CD4-positive, alpha-beta T cell treated with Interleukin-6 at 100 ng/mL for 8 hours (primary cell): ENCODE data around the gene KRT1.
A peak's percentile ranks its signal among the peaks of the same experiment; 100 is the strongest.
"Not testable (repeated sequence)": the region's sequence is repeated elsewhere in the genome, so short reads cannot be mapped to it uniquely, and the experiment has no call there.

Experiments
- DNase-seq: peaks from one replicate; pipeline ENCODE4 v3.0.0-alpha.2; 2020; ENCODE audit warnings: mixed read lengths, low spot score

KRT1 gene

GRCh38 chr12:52680363-52680762 lies at the start of gene KRT1:
Gene KRT1 (minus strand): TSS chr12:52680407. CDS start chr12:52680348, 59 bp downstream.
- DNase-seq: no peak

DNA sequence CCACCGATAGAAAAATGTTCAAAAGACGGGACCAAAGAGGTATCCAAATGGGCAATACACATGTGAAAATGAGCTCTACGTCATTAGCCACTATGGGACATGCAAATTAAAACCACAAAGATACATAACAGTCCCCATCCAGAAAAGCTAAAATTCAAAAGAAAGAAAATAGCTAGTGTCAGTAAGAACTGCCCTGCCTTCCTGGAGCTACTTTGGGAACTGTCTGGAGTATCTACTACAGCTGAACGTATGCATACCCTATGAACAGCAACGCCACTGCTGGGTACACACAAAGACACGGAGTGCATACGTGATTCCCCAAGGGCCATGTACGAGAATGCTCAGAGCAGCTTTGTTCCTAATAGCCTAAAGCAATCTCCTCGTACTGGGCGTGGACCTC lies 48.9 kb upstream of the KRT1 start:
- no peak for DNase-seq

GRCh38 chr12:52728374-52728773 lies 48.2 kb upstream of the KRT1 start:
- no peak for DNase-seq

GRCh38 chr12:52727037-52727436 lies 46.8 kb upstream of the KRT1 start:
- no peak for DNase-seq

GRCh38 chr12:52726451-52726850 lies 46.2 kb upstream of the KRT1 start:
- DNase-seq: no peak

DNA sequence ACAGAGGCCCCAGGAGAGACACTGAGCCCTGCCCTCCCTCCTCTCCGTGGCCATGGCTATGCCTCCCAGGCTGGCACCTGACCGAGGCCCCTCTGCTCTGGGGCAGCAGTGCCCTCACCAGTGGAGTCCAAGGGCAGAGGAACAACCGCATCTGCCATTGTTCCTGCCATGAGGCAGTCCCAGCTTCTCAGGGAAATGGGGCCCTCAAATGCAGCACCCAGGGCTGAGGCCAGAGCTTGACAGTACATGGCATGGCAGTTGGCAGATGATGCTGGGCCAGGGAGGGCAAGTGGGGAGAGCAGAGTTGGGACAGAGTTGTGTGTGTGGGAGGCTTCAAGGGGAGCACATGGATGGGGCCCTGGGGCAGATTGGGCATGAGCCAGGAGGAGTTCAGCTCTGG lies 44.2 kb upstream of the KRT1 start:
- no peak for DNase-seq

DNA sequence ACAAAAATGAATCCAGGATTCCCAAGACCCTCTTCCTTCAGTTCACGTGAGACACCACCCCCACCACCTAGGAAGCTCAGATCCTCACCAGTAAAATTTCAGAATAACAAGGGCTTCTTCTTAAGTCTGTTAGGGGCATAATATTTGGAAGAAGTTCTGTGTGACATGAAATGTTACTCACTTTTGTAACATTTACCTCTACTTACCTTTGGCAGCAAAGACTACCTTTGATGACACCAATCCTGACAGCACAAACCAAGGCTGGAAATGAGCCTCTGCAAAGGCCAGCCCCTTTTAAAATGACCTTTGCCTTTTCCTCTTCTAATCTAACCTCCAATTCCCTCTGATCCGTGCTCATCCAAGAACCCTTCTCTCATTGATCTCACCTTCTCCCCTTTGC lies 42.5 kb upstream of the KRT1 start:
- no peak for DNase-seq

GRCh38 chr12:52721838-52722470 lies 41.7 kb upstream of the KRT1 start:
- no peak for DNase-seq

GRCh38 chr12:52720365-52720886 lies 40.2 kb upstream of the KRT1 start:
- DNase-seq: no peak

- DNase-seq: no peak
Measured at GRCh38 chr12:52716061-52716460, 35.9 kb upstream of the KRT1 start.

DNA sequence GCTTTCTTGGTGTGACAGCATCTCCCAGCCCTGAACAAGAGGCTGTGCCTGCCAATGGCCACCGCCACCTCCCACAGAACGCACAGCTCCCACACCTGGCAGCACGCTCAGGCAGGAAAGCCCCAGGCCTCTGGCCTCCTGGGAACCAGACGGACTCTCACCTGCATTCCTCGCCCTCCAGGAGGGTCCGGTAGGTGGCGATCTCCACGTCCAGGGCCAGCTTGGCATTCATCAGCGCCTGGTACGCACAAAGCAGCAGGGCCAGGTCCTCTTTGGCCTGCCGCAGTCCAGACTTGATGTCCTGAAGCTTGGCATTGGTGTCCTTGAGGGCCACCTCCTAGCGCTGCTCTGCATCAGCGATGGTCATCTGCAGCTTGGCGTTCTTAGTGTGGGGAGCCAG lies 35.2 kb upstream of the KRT1 start:
- DNase-seq: no peak

DNA sequence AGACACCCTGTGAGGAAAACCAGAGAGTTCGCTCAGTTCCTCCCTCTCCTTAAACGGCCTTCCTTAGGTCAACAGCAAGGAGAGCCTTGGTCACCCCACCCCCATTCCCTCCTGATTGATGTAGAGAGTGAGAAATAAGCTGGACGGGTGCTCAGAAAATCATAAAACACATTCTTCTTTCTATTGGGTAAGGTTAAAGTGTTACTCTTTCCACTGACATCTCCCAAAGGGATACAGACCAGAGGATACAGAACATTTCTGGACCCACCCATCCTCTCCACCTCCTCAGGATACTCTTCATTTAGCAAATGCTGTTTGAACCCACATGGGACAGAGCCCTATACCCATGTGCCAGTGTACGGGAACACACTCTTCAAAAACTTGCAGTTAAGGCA lies 34.7 kb upstream of the KRT1 start:
- no peak for DNase-seq

DNA sequence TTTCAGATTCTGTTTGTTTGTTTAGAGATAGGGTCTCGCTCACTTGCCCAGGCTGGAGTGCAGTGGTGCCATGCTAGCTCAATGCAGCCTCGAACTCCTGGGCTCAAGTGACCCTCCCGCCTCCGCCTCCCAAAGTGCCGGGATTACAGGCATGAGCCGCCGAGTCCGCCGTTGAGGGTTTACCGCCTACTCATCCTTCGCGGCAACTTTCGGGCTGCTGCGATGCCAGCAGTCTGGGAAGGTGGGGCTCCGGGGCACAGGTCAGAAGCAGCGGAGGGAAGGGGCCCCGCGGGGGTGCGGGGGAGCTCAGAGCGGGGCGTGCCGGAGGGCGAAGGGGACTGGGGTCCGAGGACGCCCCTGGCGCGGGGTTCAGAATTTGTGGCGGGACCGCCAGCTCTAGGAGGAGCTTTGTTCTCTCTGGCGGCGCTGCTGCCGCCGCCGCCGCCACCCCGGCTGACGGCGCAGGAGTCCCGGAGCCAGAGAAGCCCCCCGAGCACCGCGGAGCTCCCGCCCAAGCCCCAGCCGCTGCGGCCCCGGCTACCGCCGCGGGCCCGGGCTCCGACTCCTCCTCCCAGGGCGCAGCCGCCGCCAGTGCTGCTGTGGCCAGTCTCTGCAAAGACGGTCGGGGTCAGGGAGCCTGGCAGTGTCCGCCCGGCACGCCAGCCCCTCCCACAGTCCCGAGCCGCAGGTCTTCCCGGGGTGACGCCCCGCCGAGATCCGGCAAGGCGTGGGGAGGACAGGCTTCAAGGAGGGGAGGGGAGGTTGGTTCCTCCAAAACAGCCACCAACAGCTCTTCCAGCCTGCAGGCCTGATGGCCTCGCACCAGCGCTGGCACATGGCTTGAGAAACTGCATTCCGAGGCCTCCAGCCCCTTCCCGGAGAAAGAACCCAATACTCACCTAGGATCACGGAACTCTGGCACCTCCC lies 34.0 kb upstream of the KRT1 start:
- DNase-seq: no peak

DNA sequence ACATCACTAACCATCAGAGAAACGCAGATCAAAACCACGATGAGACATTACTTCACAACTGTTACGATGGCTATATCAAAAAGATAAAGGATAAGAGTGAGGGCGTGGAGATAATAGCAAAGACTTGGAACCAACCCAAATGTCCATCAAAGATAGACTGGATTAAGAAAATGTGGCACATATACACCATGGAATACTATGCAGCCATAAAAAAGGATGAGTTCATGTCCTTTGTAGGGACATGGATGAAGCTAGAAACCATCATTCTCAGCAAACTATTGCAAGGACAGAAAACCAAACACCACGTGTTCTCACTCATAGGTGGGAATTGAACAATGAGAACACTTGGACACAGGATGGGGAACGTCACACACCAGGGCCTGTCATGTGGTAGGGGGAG lies 31.9 kb upstream of the KRT1 start:
- DNase-seq: not testable (repeated sequence)

- DNase-seq: no peak
Measured at GRCh38 chr12:52710730-52711129, 30.5 kb upstream of the KRT1 start.

DNA sequence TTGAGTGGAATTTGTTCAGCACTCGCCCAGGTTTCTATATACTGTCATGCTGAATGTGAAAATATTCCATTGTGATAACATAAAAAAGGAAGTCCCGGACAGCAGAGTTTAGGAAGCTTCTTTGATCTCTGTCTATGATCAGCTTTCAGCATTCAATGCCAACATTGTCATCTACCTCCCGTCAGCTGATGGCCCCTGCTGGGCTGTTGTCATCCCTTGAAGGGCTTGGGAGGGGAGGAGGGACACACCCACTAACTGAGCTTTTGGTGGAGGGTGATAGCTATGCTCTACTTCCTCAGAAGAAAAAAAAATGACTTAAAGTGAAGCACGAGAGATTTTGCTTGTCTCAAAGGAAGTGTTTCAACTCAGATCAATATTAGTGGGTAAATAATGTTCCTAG lies 27.8 kb upstream of the KRT1 start:
- peak; percentile 22 for DNase-seq

GRCh38 chr12:52704464-52704863 lies 24.3 kb upstream of the KRT1 start:
- DNase-seq: no peak

DNA sequence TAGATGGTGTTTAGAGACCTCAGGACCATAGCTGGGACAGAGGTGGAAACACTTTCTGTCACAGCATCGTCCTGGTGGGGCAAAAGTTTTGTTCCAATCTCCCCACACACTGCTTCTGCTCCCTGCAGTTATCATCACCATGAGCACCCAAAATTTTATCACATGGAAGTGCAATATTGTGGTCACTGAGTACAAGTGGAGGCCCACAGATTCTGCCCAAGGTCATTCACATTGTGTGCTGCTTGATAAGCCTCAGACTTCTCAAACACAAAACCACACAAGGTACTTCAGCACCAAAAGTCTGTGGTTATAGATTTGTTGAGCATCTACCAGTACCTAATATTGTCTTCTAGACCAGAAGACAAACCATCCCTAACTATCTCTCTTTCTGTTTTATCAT lies 23.7 kb upstream of the KRT1 start:
- no peak for DNase-seq

- DNase-seq: no peak
Measured at GRCh38 chr12:52703424-52703823, 23.2 kb upstream of the KRT1 start, which contains the start of gene KRT77. Gene KRT77 (minus strand): TSS chr12:52703524. CDS start chr12:52703434, 90 bp downstream.

GRCh38 chr12:52702338-52702737 lies 22.1 kb upstream of the KRT1 start:
- no peak for DNase-seq

DNA sequence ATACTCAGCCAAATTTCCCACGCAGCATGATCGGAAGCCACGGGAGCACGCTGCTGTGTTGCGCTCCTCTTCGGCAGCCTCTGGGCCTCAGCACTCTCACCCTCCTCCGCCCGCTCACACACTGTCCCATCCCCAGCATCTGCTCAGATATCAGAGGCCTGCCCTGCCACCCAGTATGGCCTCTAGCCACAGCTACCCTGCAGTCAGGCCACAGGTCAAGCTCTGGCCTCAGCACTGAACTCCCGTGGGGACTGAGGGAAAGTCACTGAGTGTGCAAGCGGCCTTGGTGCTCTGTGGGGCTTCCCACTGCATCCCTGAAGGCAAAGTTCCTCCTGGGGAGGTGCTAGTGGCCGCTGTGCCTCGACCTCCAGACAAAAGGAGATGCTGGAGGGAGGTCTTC lies 21.1 kb upstream of the KRT1 start:
- no peak for DNase-seq

GRCh38 chr12:52699960-52700359 lies 19.8 kb upstream of the KRT1 start:
- DNase-seq: no peak

DNA sequence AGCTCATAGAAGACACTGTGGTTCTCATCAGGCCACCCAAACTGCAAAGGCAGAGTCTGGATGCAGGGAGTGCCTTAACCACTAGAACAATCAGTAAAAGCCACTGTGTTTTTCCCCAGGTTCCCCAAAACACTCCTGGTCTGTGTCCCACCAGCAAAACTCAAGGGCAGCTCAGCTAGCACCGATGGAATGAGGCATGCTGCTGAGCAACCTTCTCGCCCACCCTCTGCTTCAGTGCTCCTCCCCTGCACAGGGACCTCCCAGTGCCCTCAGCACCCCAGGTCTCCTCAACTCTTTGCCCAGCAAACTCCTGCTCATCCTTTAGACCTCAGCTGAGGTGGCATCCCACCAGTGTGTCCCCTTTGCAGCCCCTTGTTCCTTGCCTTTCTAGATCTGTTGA lies 19.2 kb upstream of the KRT1 start:
- DNase-seq: no peak
